ENCODE results near the gene SIAH1. TPM values are rescaled to one million over a fixed set of nuclear protein-coding genes. Genes with fewer than 3 reads are reported as not detected.

Gene SIAH1
- total and polyA plus RNA-seq, 2 experiments from 2014 or later, result 24.4 to 29.9 TPM

- Histone ChIP-seq H3F3A (ENCODE audit: insufficient read depth) (peaks cover 22% of the 10 kb centered on the region), H3K4me1 (ENCODE audit: insufficient read depth) (peaks cover 13% of the 10 kb centered on the region), H3K79me2 (ENCODE audit: insufficient read depth) (peaks cover 16% of the 10 kb centered on the region; the same call in 1 of the 2 replicates), H4K20me1 (ENCODE audit: insufficient read depth) (no peaks in the 10 kb centered on the region), H3K4me3 (no peak overlapping the region), H2AFZ (no peak overlapping the region), H3K9me2 (ENCODE audit: insufficient read depth) (no peaks in the 10 kb centered on the region), H3K36me3 (ENCODE audit: low read depth) (peaks cover 18% of the 10 kb centered on the region), H3K27me3 (replicated peaks; ENCODE audit: insufficient read depth) (no peaks in the 10 kb centered on the region), H3K27ac (no peak overlapping the region), H3K9ac (no peak overlapping the region), H3K9me3 (ENCODE audit: low read depth) (no peaks in the 10 kb centered on the region), H3K4me2 (ENCODE audit: unreplicated experiment) (no peak overlapping the region)
- TF ChIP-seq EZH2 (IDR thresholded peaks at IDR 0.05; ENCODE audit: insufficient read depth, poor library complexity, severe bottlenecking), result no peak
- no peak for TF ChIP-seq EZH2phosphoT487 (IDR thresholded peaks at IDR 0.05; ENCODE audit: insufficient read depth, low read depth)
- no peak for DNase-seq
- WGBS, 2 experiments (ENCODE audit: low coverage in 1 of 2, low lambda C conversion rate in 2 of 2, missing lambda C conversion rate in 2 of 2), result 98 to 99% methylated on average over 5 of the region's 5 CpGs
- in situ Hi-C loops (cut with MboI), result no loop called here
Measured at GRCh38 chr16:48332978-48333377, 52.2 kb downstream of the SIAH1 start.

GRCh38 chr16:48330841-48331192 lies 54.4 kb downstream of the SIAH1 start:
- TF ChIP-seq EZH2phosphoT487 (IDR thresholded peaks at IDR 0.05; ENCODE audit: insufficient read depth, low read depth) (no peak), EZH2 (IDR thresholded peaks at IDR 0.05; ENCODE audit: insufficient read depth, poor library complexity, severe bottlenecking) (no peak)
- peaks cover 14% of the 10 kb centered on the region; the same call in 1 of the 2 replicates for H3K79me2 ChIP-seq (ENCODE audit: insufficient read depth)
- no peaks in the 10 kb centered on the region for H4K20me1 ChIP-seq (ENCODE audit: insufficient read depth)
- in situ Hi-C loops (cut with MboI), result no loop called here
- no peaks in the 10 kb centered on the region for H3K27me3 ChIP-seq (replicated peaks; ENCODE audit: insufficient read depth)
- no peaks in the 10 kb centered on the region for H3K9me3 ChIP-seq (ENCODE audit: low read depth)
- H3F3A ChIP-seq (ENCODE audit: insufficient read depth), result peaks cover 14% of the 10 kb centered on the region
- H3K9ac ChIP-seq, result no peak overlapping the region
- H3K9me2 ChIP-seq (ENCODE audit: insufficient read depth), result no peaks in the 10 kb centered on the region
- H3K27ac ChIP-seq, result 0 out of 2 replicates have a peak overlapping the region, but pooled peaks have one; percentile 11
- DNase-seq, result no peak
- H3K4me3 ChIP-seq, result no peak overlapping the region
- WGBS, 2 experiments (ENCODE audit: low coverage in 1 of 2, low lambda C conversion rate in 2 of 2, missing lambda C conversion rate in 2 of 2), result 13 to 18% methylated on average over 3 of the region's 3 CpGs
- H3K4me2 ChIP-seq (ENCODE audit: unreplicated experiment), result no peak overlapping the region
- peaks cover 16% of the 10 kb centered on the region for H3K36me3 ChIP-seq (ENCODE audit: low read depth)
- H3K4me1 ChIP-seq (ENCODE audit: insufficient read depth), result peaks cover 7% of the 10 kb centered on the region
- no peak overlapping the region for H2AFZ ChIP-seq

GRCh38 chr16:48330189-48330840 lies 54.9 kb downstream of the SIAH1 start:
- DNase-seq, result peak; percentile 68
- TF ChIP-seq EZH2 (IDR thresholded peaks at IDR 0.05; ENCODE audit: insufficient read depth, poor library complexity, severe bottlenecking), result no peak
- TF ChIP-seq EZH2phosphoT487 (IDR thresholded peaks at IDR 0.05; ENCODE audit: insufficient read depth, low read depth), result no peak
- Histone ChIP-seq H3K4me1 (ENCODE audit: insufficient read depth) (0 out of 2 replicates have a peak, but pooled peaks cover 2% of the 10 kb centered on the region), H3K79me2 (ENCODE audit: insufficient read depth) (peaks cover 14% of the 10 kb centered on the region; the same call in 1 of the 2 replicates), H4K20me1 (ENCODE audit: insufficient read depth) (no peaks in the 10 kb centered on the region), H3K27ac (0 out of 2 replicates have a peak overlapping the region, but pooled peaks have one; percentile 11), H3F3A (ENCODE audit: insufficient read depth) (peaks cover 9% of the 10 kb centered on the region; the same call in 1 of the 2 replicates), H3K27me3 (replicated peaks; ENCODE audit: insufficient read depth) (no peaks in the 10 kb centered on the region), H3K9ac (no peak overlapping the region), H3K9me2 (ENCODE audit: insufficient read depth) (no peaks in the 10 kb centered on the region), H3K9me3 (ENCODE audit: low read depth) (no peaks in the 10 kb centered on the region), H2AFZ (no peak overlapping the region), H3K36me3 (ENCODE audit: low read depth) (peaks cover 11% of the 10 kb centered on the region; the same call in 1 of the 2 replicates), H3K4me3 (no peak overlapping the region), H3K4me2 (ENCODE audit: unreplicated experiment) (no peak overlapping the region)
- WGBS, 2 experiments (ENCODE audit: low coverage in 1 of 2, low lambda C conversion rate in 2 of 2, missing lambda C conversion rate in 2 of 2), result 89 to 97% methylated on average over 2 of the region's 2 CpGs
- in situ Hi-C loops (cut with MboI), result no loop called here

DNA sequence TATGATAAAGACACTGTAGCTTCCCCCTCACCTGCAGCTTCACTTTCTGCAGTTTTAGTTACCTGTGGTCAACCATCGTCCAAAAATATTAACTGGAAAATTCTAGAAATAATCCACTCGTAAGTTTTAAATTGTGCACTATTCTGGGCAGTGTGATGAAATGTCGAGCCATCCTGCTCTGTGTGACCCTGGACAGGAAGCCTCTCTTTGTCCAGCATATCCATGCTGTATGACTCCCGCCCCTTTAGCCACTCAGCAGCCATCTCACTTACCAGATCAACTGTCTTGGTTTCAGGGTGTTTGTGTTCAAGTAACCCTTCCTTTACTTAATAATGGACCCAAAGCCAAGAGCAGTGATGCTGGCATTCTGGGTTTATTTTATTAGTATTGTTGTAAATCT lies 56.1 kb downstream of the SIAH1 start:
- H4K20me1 ChIP-seq (ENCODE audit: insufficient read depth), result no peaks in the 10 kb centered on the region
- H3K27me3 ChIP-seq (replicated peaks; ENCODE audit: insufficient read depth), result no peaks in the 10 kb centered on the region
- no peak overlapping the region for H2AFZ ChIP-seq
- no peak for TF ChIP-seq EZH2phosphoT487 (IDR thresholded peaks at IDR 0.05; ENCODE audit: insufficient read depth, low read depth)
- no peak for TF ChIP-seq EZH2 (IDR thresholded peaks at IDR 0.05; ENCODE audit: insufficient read depth, poor library complexity, severe bottlenecking)
- in situ Hi-C loops (cut with MboI), result no loop called here
- H3K9me3 ChIP-seq (ENCODE audit: low read depth), result no peaks in the 10 kb centered on the region
- H3K4me2 ChIP-seq (ENCODE audit: unreplicated experiment), result no peak overlapping the region
- peaks cover 3% of the 10 kb centered on the region; the same call in 1 of the 2 replicates for H3K36me3 ChIP-seq (ENCODE audit: low read depth)
- H3K9me2 ChIP-seq (ENCODE audit: insufficient read depth), result no peaks in the 10 kb centered on the region
- H3K9ac ChIP-seq, result no peak overlapping the region
- WGBS, 2 experiments (ENCODE audit: low coverage in 1 of 2, low lambda C conversion rate in 2 of 2, missing lambda C conversion rate in 2 of 2), result 97 to 98% methylated on average over 4 of the region's 4 CpGs
- peaks cover 15% of the 10 kb centered on the region; the same call in 1 of the 2 replicates for H3F3A ChIP-seq (ENCODE audit: insufficient read depth)
- peaks cover 4% of the 10 kb centered on the region for H3K4me1 ChIP-seq (ENCODE audit: insufficient read depth)
- peaks cover 20% of the 10 kb centered on the region; the same call in 1 of the 2 replicates for H3K79me2 ChIP-seq (ENCODE audit: insufficient read depth)
- no peak overlapping the region for H3K4me3 ChIP-seq
- no peak for DNase-seq
- H3K27ac ChIP-seq, result no peak overlapping the region
